ENCODE data around the gene DUSP16.

- TF ChIP-seq TAF1 (IDR thresholded peaks at IDR 0.05; ENCODE audit: borderline replicate concordance, low read depth, low read length) (no peak), POLR2A (IDR thresholded peaks at IDR 0.05; ENCODE audit: low read depth, low read length) (no peak), POLR2AphosphoS5 (IDR thresholded peaks at IDR 0.05; ENCODE audit: low read depth, low read length) (no peak)
Measured at GRCh38 chr12:12449533-12450025, 113.1 kb downstream of the DUSP16 start.

Measured in GM12892 (cell line).